OCI-LY7 (cell line): Measurements from ENCODE around the gene ANTXR1. TPM values are rescaled to one million over a fixed set of nuclear protein-coding genes. Genes with fewer than 3 reads are reported as not detected.

Experiments used
- BruUV-seq: library from RNA; stranded (reverse); fragments of 400-500 nt; replicated peaks from 2 replicates; lab custom pipeline; 2021; lab: Mats Ljungman, UMichigan
- CTCF ChIA-PET: fragments of 300-600 bp; sonication (Branson Sonifier 250); formaldehyde crosslinking; loops from one replicate; lab custom pipeline; 2022; ENCODE audit warnings: antibody characterized with exemption; ENCODE audit not compliant: unreplicated experiment; lab: Charles Lee
- POLR2A ChIA-PET: fragments of 300-600 bp; sonication (Branson Sonifier 250); formaldehyde crosslinking; loops from one replicate; lab custom pipeline; 2022; ENCODE audit warnings: antibody characterized with exemption; lab: Charles Lee
- DNase-seq: peaks from one replicate; pipeline ENCODE4 v3.0.0-alpha.2; 2015; ENCODE audit warnings: low spot score
- H2AFZ ChIP-seq: fragments of 200-600 bp; sonication (generic), shearing (Covaris generic); 2 replicates; pipeline ENCODE4 v1.6.1; 2014; ENCODE audit warnings: mild to moderate bottlenecking, antibody characterized with exemption, low read length, moderate library complexity
- H3K27ac ChIP-seq: fragments of 200-600 bp; sonication (generic); 2 replicates; pipeline ENCODE4 v1.5.1; 2014; ENCODE audit warnings: mixed run types, low read depth, mild to moderate bottlenecking, moderate library complexity, low read length, inconsistent platforms; ENCODE audit not compliant: poor library complexity, severe bottlenecking
- H3K36me3 ChIP-seq: fragments of 200-600 bp; sonication (generic); 2 replicates; pipeline ENCODE4 v1.6.1; 2014; ENCODE audit warnings: mild to moderate bottlenecking, antibody characterized with exemption, low read length, moderate library complexity, mixed read lengths; ENCODE audit not compliant: insufficient read depth
- H3K4me1 ChIP-seq: fragments of 200-600 bp; sonication (generic); 2 replicates; pipeline ENCODE4 v1.5.1; 2014; ENCODE audit warnings: mild to moderate bottlenecking, low read length; ENCODE audit not compliant: insufficient read depth, poor library complexity, severe bottlenecking
- H3K4me2 ChIP-seq: fragments of 200-600 bp; sonication (generic); 2 replicates; pipeline ENCODE4 v1.6.1; 2014; ENCODE audit warnings: mild to moderate bottlenecking, low read length
- H3K4me3 ChIP-seq: fragments of 200-600 bp; sonication (generic); 2 replicates; pipeline ENCODE4 v1.5.1; 2014; ENCODE audit warnings: mild to moderate bottlenecking, low read depth, low read length; ENCODE audit not compliant: poor library complexity, severe bottlenecking
- H3K79me2 ChIP-seq: fragments of 200-600 bp; sonication (generic); 2 replicates; pipeline ENCODE4 v1.6.1; 2016; ENCODE audit warnings: low read depth, mild to moderate bottlenecking, low read length, moderate library complexity, mixed read lengths; ENCODE audit not compliant: insufficient read depth
- H3K9me2 ChIP-seq: fragments of 200-600 bp; sonication (generic); 2 replicates; pipeline ENCODE4 v1.6.1; 2016; ENCODE audit warnings: mild to moderate bottlenecking, low read length, mixed read lengths; ENCODE audit not compliant: insufficient read depth
- H3K9me3 ChIP-seq: fragments of 200-600 bp; sonication (generic); 2 replicates; pipeline ENCODE4 v1.6.1; 2014; ENCODE audit warnings: mild to moderate bottlenecking, mixed run types, low read length, mixed read lengths
- H4K20me1 ChIP-seq: fragments of 200-600 bp; sonication (generic); 2 replicates; pipeline ENCODE4 v1.6.1; 2014; ENCODE audit warnings: mild to moderate bottlenecking, antibody characterized with exemption, low read length, moderate library complexity, mixed read lengths; ENCODE audit not compliant: insufficient read depth
- EZH2phosphoT487 ChIP-seq: fragments of 200-600 bp; sonication (generic); IDR thresholded peaks from 2 replicates; pipeline ENCODE4 v1.6.1; 2018; ENCODE audit warnings: low read depth, borderline replicate concordance, mild to moderate bottlenecking, mixed run types, antibody characterized with exemption, low read length, moderate library complexity, mixed read lengths
- intact Hi-C: fragments of 100-400 bp; cut with micrococcal nuclease; formaldehyde crosslinking; loops from one replicate; pipeline ENCODE4 v1.10.0; 2022; ENCODE audit not compliant: unreplicated experiment
- total RNA-seq, 2 experiments: library from RNA; depleted of rRNA in 1 of 2; stranded (reverse); fragments of >200 nt in 1 of 2; shearing (Covaris generic) in 1 of 2; gene quantifications; 2 replicates each; pipeline ENCODE4 v1.2.3, GENCODE V29; 2014 to 2022
- TF ChIP-seq, protein P1 (sequence below): fragments of 200-600 bp; sonication (generic); conservative IDR thresholded peaks from 2 replicates; pipeline ENCODE4 v1.5.1; 2014; ENCODE audit warnings: mild to moderate bottlenecking, antibody characterized with exemption, low read length, moderate library complexity, mixed read lengths

ANTXR1 gene
- total RNA-seq, 2 experiments from 2014 or later, result not detected

GRCh38 chr2:68993660-68994059 lies 19.3 kb upstream of the ANTXR1 start:
- Histone ChIP-seq H3K36me3 (no peaks in the 10 kb centered on the region), H4K20me1 (no peaks in the 10 kb centered on the region), H3K27ac (no peak overlapping the region), H3K79me2 (no peaks in the 10 kb centered on the region), H3K9me3 (no peaks in the 10 kb centered on the region), H3K4me1 (no peaks in the 10 kb centered on the region), H3K4me3 (no peak overlapping the region), H3K9me2 (no peaks in the 10 kb centered on the region), H3K4me2 (no peak overlapping the region), H2AFZ (no peak overlapping the region)
- no peak for DNase-seq
- no TSS peak for BruUV-seq
- POLR2A ChIA-PET, result interaction anchor here (0.6 kb wide), 1 partner anchor 19 kb away, joined by 3 read pairs; the partner anchor contains the start of gene GKN1
- intact Hi-C loops, result no loop called here
- no peak for TF ChIP-seq EZH2phosphoT487
- TF ChIP-seq, protein P1, sequence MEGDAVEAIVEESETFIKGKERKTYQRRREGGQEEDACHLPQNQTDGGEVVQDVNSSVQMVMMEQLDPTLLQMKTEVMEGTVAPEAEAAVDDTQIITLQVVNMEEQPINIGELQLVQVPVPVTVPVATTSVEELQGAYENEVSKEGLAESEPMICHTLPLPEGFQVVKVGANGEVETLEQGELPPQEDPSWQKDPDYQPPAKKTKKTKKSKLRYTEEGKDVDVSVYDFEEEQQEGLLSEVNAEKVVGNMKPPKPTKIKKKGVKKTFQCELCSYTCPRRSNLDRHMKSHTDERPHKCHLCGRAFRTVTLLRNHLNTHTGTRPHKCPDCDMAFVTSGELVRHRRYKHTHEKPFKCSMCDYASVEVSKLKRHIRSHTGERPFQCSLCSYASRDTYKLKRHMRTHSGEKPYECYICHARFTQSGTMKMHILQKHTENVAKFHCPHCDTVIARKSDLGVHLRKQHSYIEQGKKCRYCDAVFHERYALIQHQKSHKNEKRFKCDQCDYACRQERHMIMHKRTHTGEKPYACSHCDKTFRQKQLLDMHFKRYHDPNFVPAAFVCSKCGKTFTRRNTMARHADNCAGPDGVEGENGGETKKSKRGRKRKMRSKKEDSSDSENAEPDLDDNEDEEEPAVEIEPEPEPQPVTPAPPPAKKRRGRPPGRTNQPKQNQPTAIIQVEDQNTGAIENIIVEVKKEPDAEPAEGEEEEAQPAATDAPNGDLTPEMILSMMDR, result no peak
- CTCF ChIA-PET, result no interaction called here

GRCh38 chr2:68994864-68995263 lies 18.1 kb upstream of the ANTXR1 start:
- no peak overlapping the region for H2AFZ ChIP-seq
- ChIA-PET POLR2A (no interaction called here), CTCF (no interaction called here)
- H4K20me1 ChIP-seq, result no peaks in the 10 kb centered on the region
- no peaks in the 10 kb centered on the region for H3K9me3 ChIP-seq
- TF ChIP-seq, protein P1, result no peak
- TF ChIP-seq EZH2phosphoT487, result no peak
- DNase-seq, result no peak
- BruUV-seq, result no TSS peak
- no peak overlapping the region for H3K4me2 ChIP-seq
- no peak overlapping the region for H3K27ac ChIP-seq
- H3K79me2 ChIP-seq, result no peaks in the 10 kb centered on the region
- intact Hi-C loops, result no loop called here
- H3K4me1 ChIP-seq, result no peaks in the 10 kb centered on the region
- H3K9me2 ChIP-seq, result no peaks in the 10 kb centered on the region
- H3K4me3 ChIP-seq, result no peak overlapping the region
- H3K36me3 ChIP-seq, result no peaks in the 10 kb centered on the region

DNA sequence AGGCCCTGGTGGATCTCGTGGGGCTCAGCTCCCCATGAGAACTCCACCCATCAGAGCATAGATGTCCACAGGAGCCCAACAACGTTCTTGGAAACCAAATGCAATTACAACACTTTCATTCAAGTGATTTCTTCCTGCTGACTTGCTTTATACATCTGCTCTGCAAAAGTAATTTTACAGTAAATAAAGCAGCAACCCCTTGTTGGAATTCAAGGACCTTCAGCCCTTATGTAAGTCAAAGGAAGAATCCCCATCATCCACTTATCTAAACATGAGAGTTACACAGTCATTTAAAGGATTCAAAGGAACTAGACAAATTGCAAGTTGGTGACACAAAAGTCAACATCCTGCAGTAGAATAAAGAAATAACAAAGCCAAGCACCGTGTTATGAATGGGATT lies 17.1 kb upstream of the ANTXR1 start:
- intact Hi-C loops, result no loop called here
- Histone ChIP-seq H3K9me3 (no peaks in the 10 kb centered on the region), H2AFZ (no peak overlapping the region), H3K9me2 (no peaks in the 10 kb centered on the region), H3K27ac (no peak overlapping the region), H3K4me3 (no peak overlapping the region), H3K4me1 (no peaks in the 10 kb centered on the region), H3K36me3 (no peaks in the 10 kb centered on the region), H3K4me2 (no peak overlapping the region), H3K79me2 (no peaks in the 10 kb centered on the region), H4K20me1 (no peaks in the 10 kb centered on the region)
- no TSS peak for BruUV-seq
- TF ChIP-seq, protein P1, result no peak
- TF ChIP-seq EZH2phosphoT487, result no peak
- POLR2A ChIA-PET, result no interaction called here
- no peak for DNase-seq
- CTCF ChIA-PET, result no interaction called here
